ENCODE results near the gene ITGAX.

DNA sequence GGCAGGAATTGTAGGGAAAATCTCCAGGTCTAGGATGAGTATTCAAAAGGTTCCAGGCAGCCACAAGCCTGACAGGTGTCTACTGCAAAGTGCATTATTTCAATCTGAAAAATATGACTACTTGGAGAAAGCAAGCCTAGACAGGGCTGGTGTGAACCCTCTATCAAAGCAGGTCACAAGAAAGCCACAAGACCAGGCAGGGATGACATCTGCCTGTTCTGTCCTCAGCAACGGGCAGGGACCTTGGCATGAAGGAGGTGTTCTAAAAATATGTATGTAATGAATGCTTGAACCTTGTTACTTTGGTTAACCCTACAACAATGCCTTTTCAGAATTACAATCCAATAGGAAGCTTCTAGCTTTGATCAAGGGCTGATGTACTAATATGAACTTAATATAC, 74.3 kb downstream of the ITGAX start:
- TF ChIP-seq ATF3 (IDR thresholded peaks at IDR 0.05; ENCODE audit: insufficient read depth, low read depth, low read length) (no peak), HDAC2 (IDR thresholded peaks at IDR 0.05; ENCODE audit: borderline replicate concordance in 1 of 2, low read depth in 2 of 2, low read length in 2 of 2) (no peak), FOSL1 (IDR thresholded peaks at IDR 0.05; ENCODE audit: insufficient read depth, low read depth, low read length) (no peak), RAD21 (IDR thresholded peaks at IDR 0.05 in 1 of 2, conservative IDR thresholded peaks at IDR 0.05 in 1 of 2; ENCODE audit: low read depth in 2 of 2, low read length in 2 of 2) (no peak), CEBPB (IDR thresholded peaks at IDR 0.05; ENCODE audit: low read depth, low read length) (no peak), USF2 (IDR thresholded peaks at IDR 0.05; ENCODE audit: low read length) (no peak), TAF1 (IDR thresholded peaks at IDR 0.05; ENCODE audit: low read depth, low read length) (no peak), CTCF (IDR thresholded peaks at IDR 0.05; ENCODE audit: control extremely low read depth in 1 of 3, insufficient read depth in 1 of 3, low read depth in 1 of 3, low read length in 3 of 3) (no peak), CREB1 (IDR thresholded peaks at IDR 0.05) (no peak)
- TF ChIP-seq, protein P1, sequence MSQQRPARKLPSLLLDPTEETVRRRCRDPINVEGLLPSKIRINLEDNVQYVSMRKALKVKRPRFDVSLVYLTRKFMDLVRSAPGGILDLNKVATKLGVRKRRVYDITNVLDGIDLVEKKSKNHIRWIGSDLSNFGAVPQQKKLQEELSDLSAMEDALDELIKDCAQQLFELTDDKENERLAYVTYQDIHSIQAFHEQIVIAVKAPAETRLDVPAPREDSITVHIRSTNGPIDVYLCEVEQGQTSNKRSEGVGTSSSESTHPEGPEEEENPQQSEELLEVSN (IDR thresholded peaks at IDR 0.05), result no peak

All from H1 (cell line).